Hematopoietic multipotent progenitor cell treated with erythropoietin and hydrocortisone succinate and interleukin-3 and kit ligand, for 4 days (in vitro differentiated cells): ENCODE results near the gene ZFPM1.

Source experiments
- DNase-seq: peaks from one replicate; pipeline ENCODE4 v3.0.0-alpha.2; 2015

ZFPM1 gene

GRCh38 chr16:88531931-88532433 lies 78.9 kb downstream of the ZFPM1 start:
- peak; percentile 32 for DNase-seq

- peak; percentile 43 for DNase-seq
These were observed 79.6 kb downstream of the ZFPM1 start for GRCh38 chr16:88532434-88533241.

DNA sequence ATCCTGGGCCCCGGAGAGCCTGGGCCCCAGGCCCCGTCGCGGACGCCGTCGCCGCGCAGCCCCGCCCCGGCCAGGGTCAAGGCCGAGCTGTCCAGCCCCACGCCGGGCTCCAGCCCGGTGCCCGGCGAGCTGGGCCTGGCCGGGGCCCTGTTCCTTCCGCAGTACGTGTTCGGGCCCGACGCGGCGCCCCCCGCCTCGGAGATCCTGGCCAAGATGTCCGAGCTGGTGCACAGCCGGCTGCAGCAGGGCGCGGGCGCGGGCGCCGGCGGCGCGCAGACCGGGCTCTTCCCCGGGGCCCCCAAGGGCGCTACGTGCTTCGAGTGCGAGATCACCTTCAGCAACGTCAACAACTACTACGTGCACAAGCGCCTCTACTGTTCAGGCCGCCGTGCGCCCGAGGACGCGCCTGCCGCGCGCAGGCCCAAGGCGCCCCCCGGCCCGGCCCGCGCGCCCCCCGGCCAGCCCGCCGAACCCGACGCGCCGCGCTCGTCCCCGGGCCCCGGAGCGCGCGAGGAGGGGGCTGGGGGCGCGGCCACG lies 80.4 kb downstream of the ZFPM1 start:
- no peak for DNase-seq

DNA sequence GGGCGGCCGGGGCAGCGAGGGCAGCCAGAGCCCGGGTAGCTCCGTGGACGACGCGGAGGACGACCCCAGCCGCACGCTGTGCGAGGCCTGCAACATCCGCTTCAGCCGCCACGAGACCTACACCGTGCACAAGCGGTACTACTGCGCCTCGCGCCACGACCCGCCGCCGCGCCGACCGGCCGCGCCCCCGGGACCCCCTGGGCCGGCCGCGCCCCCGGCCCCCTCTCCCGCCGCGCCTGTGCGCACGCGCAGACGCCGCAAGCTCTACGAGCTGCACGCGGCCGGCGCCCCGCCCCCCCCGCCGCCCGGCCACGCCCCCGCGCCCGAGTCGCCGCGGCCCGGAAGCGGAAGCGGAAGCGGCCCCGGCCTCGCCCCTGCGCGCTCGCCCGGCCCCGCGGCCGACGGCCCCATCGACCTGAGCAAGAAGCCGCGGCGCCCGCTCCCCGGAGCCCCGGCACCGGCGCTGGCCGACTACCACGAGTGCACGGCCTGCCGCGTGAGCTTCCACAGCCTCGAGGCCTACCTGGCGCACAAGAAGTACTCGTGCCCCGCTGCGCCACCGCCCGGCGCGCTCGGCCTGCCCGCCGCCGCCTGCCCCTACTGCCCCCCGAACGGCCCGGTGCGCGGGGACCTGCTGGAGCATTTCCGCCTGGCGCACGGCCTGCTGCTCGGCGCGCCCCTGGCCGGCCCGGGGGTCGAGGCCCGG lies 81.0 kb downstream of the ZFPM1 start:
- DNase-seq: peak; percentile 85

DNA sequence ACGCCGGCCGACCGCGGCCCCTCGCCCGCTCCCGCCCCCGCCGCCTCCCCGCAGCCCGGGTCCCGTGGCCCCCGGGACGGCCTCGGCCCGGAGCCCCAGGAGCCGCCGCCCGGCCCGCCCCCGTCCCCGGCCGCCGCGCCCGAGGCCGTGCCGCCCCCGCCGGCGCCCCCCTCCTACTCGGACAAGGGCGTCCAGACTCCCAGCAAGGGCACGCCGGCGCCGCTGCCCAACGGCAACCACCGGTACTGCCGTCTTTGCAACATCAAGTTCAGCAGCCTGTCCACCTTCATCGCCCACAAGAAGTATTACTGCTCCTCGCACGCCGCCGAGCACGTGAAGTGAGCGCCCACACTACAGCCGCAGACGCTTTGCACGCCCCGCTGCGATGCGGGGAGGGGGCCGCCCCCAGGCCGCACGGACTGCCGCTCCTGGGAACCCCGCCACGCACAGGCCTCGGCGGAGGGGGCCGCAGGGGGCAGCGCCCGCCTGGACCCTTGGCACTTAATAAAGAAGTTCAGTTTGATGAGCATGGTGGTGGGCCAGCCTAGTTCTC lies 81.6 kb downstream of the ZFPM1 start:
- peak; percentile 48 for DNase-seq

DNA sequence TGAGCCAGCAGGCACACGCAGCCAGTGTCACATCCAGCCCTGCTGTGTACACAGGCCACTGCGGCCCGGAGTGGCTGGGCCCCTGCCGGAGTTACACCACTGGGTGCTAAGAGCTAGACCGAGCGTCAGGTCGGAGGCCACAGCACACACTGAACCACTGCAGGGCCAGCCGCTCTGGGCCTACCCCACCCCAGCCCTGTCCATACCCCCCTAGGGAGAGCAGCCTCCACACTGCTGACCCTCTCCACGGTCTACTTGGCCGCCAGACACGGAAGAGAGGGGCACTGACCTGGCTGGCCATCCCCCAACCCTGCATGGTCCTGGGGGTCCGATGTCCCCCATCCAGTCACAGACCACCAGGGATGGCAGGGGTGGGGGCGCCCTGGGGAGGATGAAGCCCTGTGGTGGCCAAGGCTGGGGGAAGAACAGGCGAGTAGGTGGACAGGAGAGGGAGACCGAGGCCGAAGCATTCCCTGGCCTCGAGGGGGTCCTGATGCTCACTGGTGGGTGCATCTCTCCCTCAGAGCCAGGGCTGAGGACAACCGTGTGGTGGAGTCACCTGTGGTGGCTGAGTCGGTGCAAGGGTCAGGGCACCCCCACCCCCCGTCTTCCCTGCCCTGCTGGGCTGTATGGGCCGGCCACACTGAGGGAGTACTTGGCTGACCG lies 82.2 kb downstream of the ZFPM1 start:
- peak; percentile 22 for DNase-seq

GRCh38 chr16:88535857-88536222 lies 82.8 kb downstream of the ZFPM1 start:
- no peak for DNase-seq

- no peak for DNase-seq
These were observed 83.4 kb downstream of the ZFPM1 start for GRCh38 chr16:88536510-88536909.

DNA sequence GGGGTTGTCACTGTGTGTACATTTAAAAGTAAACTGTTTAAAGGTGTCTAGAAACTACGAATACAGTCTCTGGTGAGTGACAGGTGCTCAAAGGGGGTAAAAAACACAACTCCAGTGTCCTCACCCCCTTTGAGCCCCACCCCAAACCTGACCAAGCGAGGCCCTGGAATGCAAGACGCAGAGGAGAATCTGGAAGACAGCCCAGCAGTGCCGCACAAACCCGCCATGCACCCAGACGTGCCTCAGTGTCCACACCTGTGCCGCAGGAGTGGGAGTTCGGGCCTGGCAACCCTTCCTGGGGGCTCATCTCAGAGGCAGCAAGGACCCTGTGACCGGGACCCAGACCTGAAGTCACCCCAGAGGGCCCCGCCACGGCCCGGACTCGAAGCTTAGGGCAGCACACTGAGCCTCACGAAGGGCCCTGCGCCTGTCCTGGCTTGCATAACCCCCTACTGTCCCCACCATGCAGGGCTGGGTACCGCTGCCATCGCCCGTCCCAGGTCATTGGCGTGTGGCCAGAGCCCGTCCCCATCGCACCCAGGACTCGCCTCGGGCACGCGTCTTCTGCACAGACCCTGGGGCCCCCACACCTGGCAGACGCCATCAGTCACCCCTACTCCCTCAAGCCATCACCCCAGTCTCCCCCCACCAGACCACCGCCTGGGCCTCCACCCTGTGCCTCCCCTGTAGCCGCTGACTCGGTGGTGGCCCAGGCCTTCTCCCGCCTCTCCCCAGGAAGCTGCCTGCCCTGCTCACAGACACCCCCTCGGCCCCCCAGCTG lies 84.1 kb downstream of the ZFPM1 start:
- DNase-seq: peak; percentile 73

DNA sequence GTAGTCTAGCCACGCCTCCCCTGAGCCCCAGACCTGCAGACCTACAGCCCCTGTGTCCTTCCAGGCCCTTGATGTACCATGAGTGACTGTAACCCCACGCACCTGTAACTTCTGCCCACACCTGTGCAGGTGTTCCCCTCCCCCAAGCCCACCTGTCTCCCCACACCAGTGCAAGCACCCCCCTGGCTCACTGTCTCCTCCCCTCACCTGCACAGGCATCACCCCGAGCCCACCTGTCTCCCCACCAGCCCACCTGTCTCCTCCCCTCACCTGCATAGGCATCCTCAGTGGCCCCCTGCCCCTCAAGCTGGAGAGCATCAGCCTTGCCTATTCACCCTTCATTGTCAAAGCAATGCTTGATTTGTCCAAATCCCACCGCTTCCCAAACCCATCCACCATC lies 84.8 kb downstream of the ZFPM1 start:
- no peak for DNase-seq

GRCh38 chr16:88538366-88539060 lies 85.4 kb downstream of the ZFPM1 start:
- peak; percentile 50 for DNase-seq

DNA sequence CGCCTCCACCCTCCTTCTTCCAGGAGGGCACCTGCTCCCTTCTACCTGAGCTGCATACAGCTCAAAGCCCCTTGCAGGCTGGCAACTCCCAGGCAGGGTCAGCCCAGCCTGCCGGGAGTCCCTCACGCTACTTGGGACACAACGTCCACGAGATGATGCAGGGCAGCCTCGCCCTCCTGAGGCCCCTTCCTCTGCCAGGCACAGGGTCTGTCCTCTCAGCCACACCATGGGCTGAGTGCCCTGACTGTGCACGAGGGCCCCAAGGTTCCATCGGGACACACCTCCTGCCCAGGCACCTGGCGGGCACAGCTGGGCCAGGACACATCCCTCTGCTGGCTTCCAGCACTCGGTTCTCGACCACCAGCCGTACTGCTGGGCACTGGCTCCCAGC lies 86.2 kb downstream of the ZFPM1 start:
- no peak for DNase-seq

DNA sequence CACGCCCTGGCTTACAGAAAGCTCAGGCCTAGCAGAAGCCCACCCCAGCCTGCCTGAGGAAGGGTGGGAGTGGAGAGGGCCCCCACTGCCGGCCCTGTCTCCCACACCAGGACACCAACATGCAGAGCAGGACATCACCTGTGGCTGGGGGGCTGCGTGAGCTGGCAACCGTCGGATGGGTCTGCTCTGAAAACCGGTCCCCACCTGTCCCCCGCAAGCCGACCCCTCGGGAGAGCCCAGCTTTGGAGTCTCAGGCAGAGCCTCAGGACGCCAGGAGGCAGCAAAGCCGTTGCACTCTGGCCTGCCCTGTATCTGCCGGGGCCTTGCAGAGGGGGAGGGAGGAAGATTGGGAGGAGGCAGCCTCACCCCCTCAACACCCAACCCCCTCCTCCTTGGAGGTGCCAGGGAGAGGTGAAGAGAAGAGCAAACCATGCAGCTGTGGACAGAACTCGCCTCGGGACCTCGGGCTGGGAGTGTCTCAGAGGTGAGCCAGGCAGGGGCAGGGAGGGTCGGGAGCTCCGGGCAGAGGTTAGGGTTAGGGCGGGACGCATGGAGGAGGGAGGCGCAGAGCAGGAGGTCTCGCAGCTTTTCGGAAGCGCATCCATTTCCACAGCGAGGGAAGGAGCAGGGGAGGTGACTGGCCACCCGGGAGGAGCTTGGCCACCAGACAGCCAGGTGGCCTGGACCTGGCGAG lies 86.7 kb downstream of the ZFPM1 start:
- peak; percentile 58 for DNase-seq

GRCh38 chr16:88540346-88540977 lies 87.4 kb downstream of the ZFPM1 start:
- no peak for DNase-seq

GRCh38 chr16:88541831-88542616 lies 88.9 kb downstream of the ZFPM1 start:
- DNase-seq: no peak

DNA sequence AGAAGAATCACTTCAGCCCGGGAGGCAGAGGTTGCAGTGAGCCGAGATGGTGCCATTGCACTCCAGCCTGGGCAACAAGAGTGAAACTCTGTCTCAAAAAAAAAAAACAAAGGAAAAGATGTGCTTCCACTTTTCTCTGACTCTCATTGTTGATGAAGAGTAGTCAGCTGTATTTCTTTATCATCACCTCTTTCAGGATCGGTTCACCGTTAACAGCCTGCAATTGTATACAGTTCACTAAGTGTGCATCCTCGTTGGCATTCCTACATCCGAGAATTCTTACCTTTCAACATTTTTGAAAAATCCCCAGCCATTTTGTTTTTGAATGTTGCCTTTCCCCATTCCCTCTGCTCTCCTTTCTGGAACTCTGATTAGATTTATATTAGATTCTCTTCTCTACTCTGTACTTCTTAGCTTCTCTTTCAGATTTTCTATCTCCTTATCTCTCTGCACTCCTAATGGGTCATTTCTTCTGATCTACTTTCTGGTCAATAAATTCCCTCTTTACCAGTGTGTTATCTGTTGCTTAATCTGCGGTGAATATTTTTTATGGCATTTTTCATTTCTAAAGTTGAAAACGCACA lies 90.2 kb downstream of the ZFPM1 start:
- no peak for DNase-seq

- no peak for DNase-seq
These were observed 92.7 kb downstream of the ZFPM1 start for GRCh38 chr16:88545781-88546180.

DNA sequence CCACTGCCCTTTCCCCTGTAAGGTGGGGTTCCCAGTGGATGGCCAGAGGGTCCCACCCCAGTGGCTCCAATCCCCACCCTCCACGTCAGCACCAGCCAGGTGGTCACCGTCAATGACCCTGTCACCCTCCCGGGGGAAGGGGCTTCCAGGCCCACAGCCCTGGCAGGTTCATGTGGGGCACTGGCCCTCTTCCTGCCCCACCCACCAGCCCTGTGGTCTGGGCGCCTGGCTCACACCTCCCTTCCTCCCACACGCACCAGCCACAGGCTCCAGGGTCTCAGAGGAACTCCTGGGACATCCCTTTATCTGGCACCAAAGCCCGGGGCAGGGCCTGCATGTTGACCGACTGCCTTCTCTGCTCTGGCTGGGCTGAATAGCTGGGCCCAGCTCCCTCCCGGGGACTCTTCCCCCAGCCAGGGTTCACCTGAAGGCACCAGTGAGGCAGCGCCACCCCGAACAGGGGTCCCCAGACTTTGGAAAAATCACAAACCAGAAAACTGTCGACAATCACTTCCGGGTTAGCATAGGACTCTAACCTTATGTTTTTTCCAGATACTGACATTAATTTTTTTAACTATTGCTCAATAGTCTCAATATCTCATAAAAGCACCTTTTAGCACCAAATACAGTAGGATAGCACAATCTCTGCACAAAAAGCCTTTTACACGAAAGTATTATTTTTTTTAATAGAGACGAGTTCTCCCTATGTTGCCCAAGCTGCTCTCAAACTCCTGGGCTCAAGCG lies 95.2 kb downstream of the ZFPM1 start:
- DNase-seq: peak; percentile 56

DNA sequence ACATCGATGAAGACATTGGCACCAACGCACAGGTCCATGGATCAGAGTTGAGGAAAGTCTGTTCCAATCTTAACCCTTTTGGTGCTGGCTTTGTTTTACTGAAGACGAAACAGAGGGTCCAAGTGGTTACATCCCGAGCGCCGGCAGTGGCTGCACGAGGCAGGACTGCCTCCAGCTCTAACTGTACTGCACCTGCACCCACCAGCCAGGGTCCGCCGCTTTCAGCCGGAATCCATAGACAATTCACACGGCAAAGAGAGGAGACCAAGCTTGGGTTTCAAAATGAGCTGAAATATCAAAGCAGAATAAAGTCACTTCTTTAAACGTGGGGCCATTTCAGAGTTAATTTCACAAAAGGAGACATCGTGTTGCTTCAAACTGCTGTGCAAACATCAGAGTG lies 95.9 kb downstream of the ZFPM1 start:
- no peak for DNase-seq
